ENCODE results near the gene KASH5.

- TF ChIP-seq USF2 (IDR thresholded peaks at IDR 0.05; ENCODE audit: low read depth, low read length) (no peak), CTCF (conservative IDR thresholded peaks at IDR 0.05; ENCODE audit: low read depth, low read length) (no peak), POLR2A (IDR thresholded peaks at IDR 0.05; ENCODE audit: low read depth, low read length) (no peak), SMC3 (IDR thresholded peaks at IDR 0.05; ENCODE audit: low read depth, low read length) (no peak), CEBPB (IDR thresholded peaks at IDR 0.05; ENCODE audit: low read depth, low read length) (peak; percentile 75), RAD21 (IDR thresholded peaks at IDR 0.05; ENCODE audit: low read length) (no peak)
Measured at GRCh38 chr19:49400029-49400428, 12.0 kb downstream of the KASH5 start.

Data from IMR-90 (cell line).